ENCODE data around the gene CSMD2.

GRCh38 chr1:34122080-34122932, 42.7 kb downstream of the CSMD2 start:
- TF ChIP-seq MXI1 (IDR thresholded peaks at IDR 0.05; ENCODE audit: low read depth, low read length) (no peak), CTCF (IDR thresholded peaks at IDR 0.05) (no peak), USF2 (IDR thresholded peaks at IDR 0.05; ENCODE audit: borderline replicate concordance, low read depth, low read length) (no peak), NFIC (IDR thresholded peaks at IDR 0.05; ENCODE audit: borderline replicate concordance) (no peak), POLR2AphosphoS5 (IDR thresholded peaks at IDR 0.05; ENCODE audit: low read depth, low read length) (no peak), FOXM1 (IDR thresholded peaks at IDR 0.05; ENCODE audit: low read depth) (no peak), RAD21 (IDR thresholded peaks at IDR 0.05; ENCODE audit: low read length) (no peak), MEF2A (IDR thresholded peaks at IDR 0.05; ENCODE audit: borderline replicate concordance, low read depth) (no peak)
